Duodenal mucosa (tissue), 2 donors: Measurements from ENCODE around the gene MRM1.

Experiments used
- H3K27ac ChIP-seq: one replicate; pipeline ENCODE4 v1.7.0; 2013; ENCODE audit warnings: low read depth, low read length
- H3K27me3 ChIP-seq, 2 donors: one replicate each; pipeline ENCODE4 v1.7.0; 2013; ENCODE audit warnings: low read length in 2 of 2, control low read depth in 1 of 2; ENCODE audit not compliant: insufficient read depth in 2 of 2, control insufficient read depth in 1 of 2
- H3K36me3 ChIP-seq, 2 donors: one replicate each; pipeline ENCODE4 v1.7.0; 2013; ENCODE audit warnings: low read length in 2 of 2, control low read depth in 1 of 2; ENCODE audit not compliant: insufficient read depth in 2 of 2, control insufficient read depth in 1 of 2
- H3K4me1 ChIP-seq, 2 donors: one replicate each; pipeline ENCODE4 v1.7.0; 2013; ENCODE audit warnings: low read length in 2 of 2, control low read depth in 1 of 2; ENCODE audit not compliant: insufficient read depth in 2 of 2, control insufficient read depth in 1 of 2
- H3K4me3 ChIP-seq, 2 donors: one replicate each; pipeline ENCODE4 v1.7.0; 2013; ENCODE audit warnings: low read length in 2 of 2, low read depth in 1 of 2
- H3K9ac ChIP-seq, 2 donors: one replicate each; pipeline ENCODE4 v1.7.0; 2013; ENCODE audit warnings: low read length in 2 of 2, low read depth in 1 of 2
- H3K9me3 ChIP-seq, 2 donors: one replicate each; pipeline ENCODE4 v1.7.0; 2013; ENCODE audit warnings: low read length in 2 of 2, control low read depth in 1 of 2; ENCODE audit not compliant: control insufficient read depth in 1 of 2

The MRM1 gene

GRCh38 chr17:36613155-36613554 is 11.8 kb downstream of the MRM1 start:
- Histone ChIP-seq H3K4me3 (no peak overlapping the region), H3K27me3 (no peaks in the 10 kb centered on the region), H3K9me3 (no peaks in the 10 kb centered on the region), H3K4me1 (peaks cover 12 to 13% of the 10 kb centered on the region in 2 donors), H3K27ac (no peak overlapping the region), H3K9ac (no peak overlapping the region), H3K36me3 (peaks cover 0 to under 1% of the 10 kb centered on the region in 2 donors)

GRCh38 chr17:36614081-36614480 is 12.7 kb downstream of the MRM1 start:
- H3K9ac ChIP-seq: no peak overlapping the region
- no peaks in the 10 kb centered on the region for H3K9me3 ChIP-seq
- no peak overlapping the region for H3K4me3 ChIP-seq
- no peaks in the 10 kb centered on the region for H3K27me3 ChIP-seq
- H3K4me1 ChIP-seq: peaks cover 4 to 5% of the 10 kb centered on the region in 2 donors
- H3K27ac ChIP-seq: no peak overlapping the region
- no peaks in the 10 kb centered on the region for H3K36me3 ChIP-seq

GRCh38 chr17:36614933-36615332 is 13.6 kb downstream of the MRM1 start:
- Histone ChIP-seq H3K36me3 (no peaks in the 10 kb centered on the region), H3K4me1 (no peaks in the 10 kb centered on the region), H3K27ac (no peak overlapping the region), H3K27me3 (no peaks in the 10 kb centered on the region), H3K9ac (no peak overlapping the region), H3K9me3 (no peaks in the 10 kb centered on the region), H3K4me3 (no peak overlapping the region)

- Histone ChIP-seq H3K4me1 (no peaks in the 10 kb centered on the region), H3K27me3 (no peaks in the 10 kb centered on the region), H3K9me3 (no peaks in the 10 kb centered on the region), H3K4me3 (no peak overlapping the region), H3K36me3 (no peaks in the 10 kb centered on the region), H3K27ac (no peak overlapping the region), H3K9ac (no peak overlapping the region)
These were observed 15.0 kb downstream of the MRM1 start for GRCh38 chr17:36616061-36617029.

- no peaks in the 10 kb centered on the region for H3K9me3 ChIP-seq
- no peaks in the 10 kb centered on the region for H3K4me1 ChIP-seq
- H3K36me3 ChIP-seq: no peaks in the 10 kb centered on the region
- H3K4me3 ChIP-seq: no peak overlapping the region
- H3K27me3 ChIP-seq: no peaks in the 10 kb centered on the region
- H3K27ac ChIP-seq: no peak overlapping the region
- no peak overlapping the region for H3K9ac ChIP-seq
These were observed 16.4 kb downstream of the MRM1 start for GRCh38 chr17:36617773-36618172.

GRCh38 chr17:36623281-36623680 is 21.9 kb downstream of the MRM1 start:
- Histone ChIP-seq H3K4me3 (no peak overlapping the region), H3K36me3 (no peaks in the 10 kb centered on the region), H3K9ac (no peak overlapping the region), H3K27ac (no peak overlapping the region), H3K27me3 (no peaks in the 10 kb centered on the region), H3K4me1 (no peaks in the 10 kb centered on the region), H3K9me3 (no peaks in the 10 kb centered on the region)

- Histone ChIP-seq H3K27me3 (no peaks in the 10 kb centered on the region), H3K4me1 (no peaks in the 10 kb centered on the region), H3K4me3 (no peak overlapping the region), H3K9me3 (no peaks in the 10 kb centered on the region), H3K36me3 (no peaks in the 10 kb centered on the region), H3K9ac (no peak overlapping the region), H3K27ac (no peak overlapping the region)
These were observed 23.8 kb downstream of the MRM1 start for GRCh38 chr17:36625188-36625587.

GRCh38 chr17:36627101-36627500 is 25.7 kb downstream of the MRM1 start:
- H3K27ac ChIP-seq: no peak overlapping the region
- no peaks in the 10 kb centered on the region for H3K9me3 ChIP-seq
- H3K36me3 ChIP-seq: no peaks in the 10 kb centered on the region
- H3K9ac ChIP-seq: no peak overlapping the region
- H3K27me3 ChIP-seq: no peaks in the 10 kb centered on the region
- no peaks in the 10 kb centered on the region for H3K4me1 ChIP-seq
- H3K4me3 ChIP-seq: no peak overlapping the region

GRCh38 chr17:36628576-36628975 is 27.2 kb downstream of the MRM1 start:
- Histone ChIP-seq H3K4me1 (no peaks in the 10 kb centered on the region), H3K36me3 (no peaks in the 10 kb centered on the region), H3K9ac (no peak overlapping the region), H3K27ac (no peak overlapping the region), H3K4me3 (no peak overlapping the region), H3K27me3 (no peaks in the 10 kb centered on the region), H3K9me3 (no peaks in the 10 kb centered on the region)

GRCh38 chr17:36629252-36629847 is 28.0 kb downstream of the MRM1 start:
- peaks cover 2 to 4% of the 10 kb centered on the region in 2 donors for H3K27me3 ChIP-seq
- H3K4me3 ChIP-seq: no peak overlapping the region
- H3K27ac ChIP-seq: no peak overlapping the region
- H3K9ac ChIP-seq: no peak overlapping the region
- no peaks in the 10 kb centered on the region for H3K4me1 ChIP-seq
- no peaks in the 10 kb centered on the region for H3K9me3 ChIP-seq
- H3K36me3 ChIP-seq: no peaks in the 10 kb centered on the region
